Measurements from ENCODE around the gene C1orf167.

DNA sequence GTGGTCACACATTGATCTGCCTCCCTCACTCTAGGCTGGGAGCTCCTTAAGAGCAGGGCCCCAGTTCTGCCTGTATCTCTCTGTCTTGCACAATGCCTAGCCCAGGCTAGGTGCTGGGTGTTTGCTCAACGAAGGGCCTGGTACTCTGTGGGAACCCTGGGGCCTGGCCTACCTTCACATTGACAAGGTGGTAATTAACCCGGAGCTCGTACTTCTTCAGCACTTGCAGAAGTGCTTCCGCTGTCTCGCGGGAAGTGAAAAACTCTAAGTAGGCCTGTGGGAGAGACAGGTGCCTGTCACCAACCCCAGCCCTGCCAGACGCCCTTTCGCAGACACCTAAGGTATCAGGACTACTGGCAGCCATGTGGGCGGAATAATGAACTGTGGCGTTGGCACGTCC lies 30.1 kb downstream of the C1orf167 start:
- TF ChIP-seq CTCF (IDR thresholded peaks at IDR 0.05 in 8 of 11, conservative IDR thresholded peaks at IDR 0.05 in 3 of 11): no peak
- no peak for TF ChIP-seq POLR2A (IDR thresholded peaks at IDR 0.05)
- no peak for TF ChIP-seq POLR2AphosphoS5 (IDR thresholded peaks at IDR 0.05)
